AG04450 (cell line): Measurements from ENCODE around the gene SURF1. TPM values are rescaled to one million over a fixed set of nuclear protein-coding genes. Genes with fewer than 3 reads are reported as not detected.
"Not testable (repeated sequence)": the region's sequence is repeated elsewhere in the genome, so short reads cannot be mapped to it uniquely, and the experiment has no call there.

Experiments
- CTCF ChIA-PET: fragments of 300-600, 350-600 bp; formaldehyde crosslinking; extraction: SDS; loops from one replicate; lab custom pipeline; 2022; ENCODE audit warnings: antibody characterized with exemption, inconsistent platforms; lab: Charles Lee
- POLR2A ChIA-PET: fragments of 350-600 bp; formaldehyde crosslinking; extraction: SDS; loops from one replicate; lab custom pipeline; 2021; ENCODE audit warnings: antibody characterized with exemption, inconsistent platforms; lab: Yijun Ruan, JAX
- DNase-seq: peaks from one replicate; pipeline ENCODE4 v3.0.0-alpha.2; 2011; ENCODE audit warnings: low read depth, low spot score
- H3K27ac ChIP-seq: one replicate; pipeline ENCODE4 v1.5.1; 2012; ENCODE audit warnings: low read depth, low read length, control low read depth
- H3K27me3 ChIP-seq: one replicate; pipeline ENCODE4 v1.6.0; 2012; ENCODE audit warnings: low read length; ENCODE audit not compliant: control insufficient read depth, insufficient read depth
- H3K4me3 ChIP-seq: 2 replicates; pipeline ENCODE4 v1.5.1; 2011; ENCODE audit warnings: mild to moderate bottlenecking, low read depth, low read length, control low read depth
- H3K9me3 ChIP-seq: 2 replicates; pipeline ENCODE4 v1.5.1; 2012; ENCODE audit warnings: low read length; ENCODE audit not compliant: control insufficient read depth, insufficient read depth
- CTCF ChIP-seq: IDR thresholded peaks from 2 replicates; pipeline ENCODE4 v1.5.1; 2011; ENCODE audit warnings: low read depth, low read length, control low read depth, inconsistent platforms
- polyA plus RNA-seq: library from polyadenylated mRNA; depleted of rRNA; stranded (reverse); fragments of >200 nt; gene quantifications from 2 replicates; pipeline ENCODE4 v1.2.3, GENCODE V29; 2011

Gene SURF1
- polyA plus RNA-seq, 1 experiment, result 28.2 TPM

DNA sequence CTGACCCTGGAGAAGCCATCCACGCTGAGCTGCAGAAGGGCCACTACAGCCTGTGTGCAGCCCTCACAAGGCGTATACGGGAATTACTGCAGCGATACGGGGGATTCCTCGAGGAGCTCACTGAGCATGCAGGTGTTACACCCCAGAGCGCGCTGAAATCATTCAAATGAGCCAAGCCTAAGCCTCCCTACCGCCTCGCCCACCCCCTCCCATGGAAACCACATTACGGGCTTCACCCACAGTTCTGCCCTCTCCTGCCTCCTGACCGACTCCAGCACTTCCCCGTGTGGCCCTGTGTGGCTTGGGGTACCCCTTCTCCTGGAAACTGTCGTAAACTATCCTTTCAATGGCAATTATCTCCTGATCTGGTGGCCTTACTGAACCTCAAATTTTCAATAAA lies 33.6 kb downstream of the SURF1 start:
- ChIA-PET POLR2A (no interaction called here), CTCF (no interaction called here)
- Histone ChIP-seq H3K4me3 (no peak overlapping the region), H3K9me3 (no peaks in the 10 kb centered on the region; the same call in 1 of the 2 replicates), H3K27ac (no peak overlapping the region), H3K27me3 (peaks cover 7% of the 10 kb centered on the region)
- no peak for TF ChIP-seq CTCF
- no peak for DNase-seq

- DNase-seq, result no peak
- POLR2A ChIA-PET, result no interaction called here
- H3K9me3 ChIP-seq, result no peaks in the 10 kb centered on the region; the same call in 1 of the 2 replicates
- H3K27me3 ChIP-seq, result peaks cover 7% of the 10 kb centered on the region
- H3K4me3 ChIP-seq, result no peak overlapping the region
- TF ChIP-seq CTCF, result no peak
- H3K27ac ChIP-seq, result no peak overlapping the region
- CTCF ChIA-PET, result no interaction called here
These were observed 34.8 kb downstream of the SURF1 start for GRCh38 chr9:133321411-133321935.

DNA sequence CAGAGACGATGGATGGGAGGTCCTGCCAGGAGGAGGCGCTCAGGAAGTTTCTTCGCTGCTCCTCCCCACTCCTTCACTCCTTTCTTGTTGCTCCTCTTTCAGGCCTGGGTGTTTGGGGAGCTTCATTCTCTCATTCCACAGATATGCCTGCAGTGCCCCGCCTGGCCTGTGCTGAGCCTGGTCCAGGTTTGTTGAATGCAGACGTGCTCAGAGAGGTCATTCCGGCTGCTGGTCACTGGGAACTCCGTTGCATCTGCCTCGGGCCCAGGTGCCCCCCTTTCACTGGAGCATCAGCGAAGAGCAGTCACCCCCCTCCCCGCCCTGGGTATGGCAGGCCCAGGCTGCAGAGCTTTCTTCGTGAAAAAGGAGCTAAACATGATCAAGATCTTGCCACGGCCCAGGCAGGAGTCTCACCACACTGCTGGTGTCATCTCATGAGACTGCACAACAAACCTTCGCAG lies 35.8 kb downstream of the SURF1 start:
- no peak for TF ChIP-seq CTCF
- H3K27ac ChIP-seq, result no peak overlapping the region

GRCh38 chr9:133317551-133317950 lies 38.7 kb downstream of the SURF1 start:
- DNase-seq, POLR2A ChIA-PET, H3K4me3 ChIP-seq, CTCF ChIA-PET, H3K27me3 ChIP-seq, H3K27ac ChIP-seq, H3K9me3 ChIP-seq: not testable (repeated sequence)

More for the DNA sequence above, 35.8 kb downstream of the SURF1 start:
- CTCF ChIA-PET, result no interaction called here
- DNase-seq, result no peak
- Histone ChIP-seq H3K27me3 (peaks cover 7% of the 10 kb centered on the region), H3K9me3 (no peaks in the 10 kb centered on the region; the same call in 1 of the 2 replicates), H3K4me3 (no peak overlapping the region)
- POLR2A ChIA-PET, result no interaction called here

- no peak for TF ChIP-seq CTCF
- H3K27ac ChIP-seq, result no peak overlapping the region
- ChIA-PET CTCF (no interaction called here), POLR2A (no interaction called here)
- DNase-seq, result no peak
- H3K4me3 ChIP-seq, result no peak overlapping the region
- peaks cover 4% of the 10 kb centered on the region for H3K27me3 ChIP-seq
- H3K9me3 ChIP-seq, result no peaks in the 10 kb centered on the region
These were observed 40.3 kb downstream of the SURF1 start for GRCh38 chr9:133315997-133316396.
